Neuronal stem cell (in vitro differentiated cells): ENCODE results near the gene MRGPRF.
"Not testable (repeated sequence)": the region's sequence is repeated elsewhere in the genome, so short reads cannot be mapped to it uniquely, and the experiment has no call there.

Experiments used
- DNase-seq: peaks from one replicate; pipeline ENCODE4 v3.0.0-alpha.2; 2013; ENCODE audit warnings: low spot score
- H2AFZ ChIP-seq: one replicate; pipeline ENCODE4 v1.6.1; 2013; ENCODE audit warnings: mild to moderate bottlenecking, low read length, inconsistent platforms
- H2AK5ac ChIP-seq: 2 replicates; pipeline ENCODE4 v1.6.1; 2013; ENCODE audit warnings: low read depth, mild to moderate bottlenecking, inconsistent platforms, low read length, moderate library complexity, mixed read lengths
- H2BK120ac ChIP-seq: 2 replicates; pipeline ENCODE4 v1.6.1; 2013; ENCODE audit warnings: low read depth, mild to moderate bottlenecking, inconsistent platforms, low read length, moderate library complexity, mixed read lengths
- H2BK12ac ChIP-seq: one replicate; pipeline ENCODE4 v1.6.1; 2013; ENCODE audit warnings: low read length, inconsistent platforms
- H2BK15ac ChIP-seq: 2 replicates; pipeline ENCODE4 v1.6.1; 2013; ENCODE audit warnings: mild to moderate bottlenecking, low read length, inconsistent platforms, mixed read lengths
- H2BK5ac ChIP-seq: one replicate; pipeline ENCODE4 v1.6.1; 2013; ENCODE audit warnings: inconsistent platforms, mild to moderate bottlenecking, low read length, moderate library complexity
- H3K14ac ChIP-seq: one replicate; pipeline ENCODE4 v1.6.1; 2013; ENCODE audit warnings: low read length, inconsistent platforms
- H3K18ac ChIP-seq: 2 replicates; pipeline ENCODE4 v1.6.1; 2013; ENCODE audit warnings: low read length, inconsistent platforms
- H3K23ac ChIP-seq: 2 replicates; pipeline ENCODE4 v1.6.1; 2013; ENCODE audit warnings: low read depth, mild to moderate bottlenecking, mixed read lengths, low read length, inconsistent platforms; ENCODE audit not compliant: poor library complexity
- H3K27ac ChIP-seq: replicated peaks from 3 replicates; pipeline ENCODE4 v1.5.1; 2013; ENCODE audit warnings: low read length, inconsistent platforms
- H3K27me3 ChIP-seq, 3 experiments: 2 replicates each; pipeline ENCODE4 v1.6.1; 2013; ENCODE audit warnings: low read length in 3 of 3, mild to moderate bottlenecking in 2 of 3, inconsistent platforms in 1 of 3, low read depth in 1 of 3, mixed read lengths in 1 of 3, moderate library complexity in 1 of 3; ENCODE audit not compliant: control insufficient read depth in 3 of 3, insufficient read depth in 3 of 3
- H3K36me3 ChIP-seq, 2 donors: replicated peaks in 1 of 2; 2 replicates each; pipeline ENCODE4 v1.6.1; 2013; ENCODE audit warnings: low read length in 2 of 2; ENCODE audit not compliant: control insufficient read depth in 2 of 2, insufficient read depth in 2 of 2
- H3K4ac ChIP-seq: 2 replicates; pipeline ENCODE4 v1.6.1; 2013; ENCODE audit warnings: inconsistent platforms, mild to moderate bottlenecking, low read length, moderate library complexity
- H3K4me1 ChIP-seq, 2 donors: 1 replicate in 1 of 2; 2 replicates in 1 of 2; pipeline ENCODE4 v1.6.1; 2013; ENCODE audit warnings: low read length in 2 of 2, low read depth in 1 of 2; ENCODE audit not compliant: control insufficient read depth in 2 of 2, insufficient read depth in 1 of 2
- H3K4me2 ChIP-seq: one replicate; pipeline ENCODE4 v1.6.1; 2013; ENCODE audit warnings: mild to moderate bottlenecking, low read length, inconsistent platforms; ENCODE audit not compliant: insufficient read depth, poor library complexity, severe bottlenecking
- H3K4me3 ChIP-seq, 2 donors: 2 replicates each; pipeline ENCODE4 v1.5.1; 2013; ENCODE audit warnings: low read length in 2 of 2, mild to moderate bottlenecking in 2 of 2, inconsistent platforms in 1 of 2, moderate library complexity in 1 of 2
- H3K79me1 ChIP-seq: one replicate; pipeline ENCODE4 v1.6.1; 2013; ENCODE audit warnings: low read depth, mild to moderate bottlenecking, inconsistent platforms, low read length, moderate library complexity
- H3K9ac ChIP-seq: one replicate; pipeline ENCODE4 v1.6.1; 2013; ENCODE audit warnings: mild to moderate bottlenecking, low read depth, low read length, inconsistent platforms; ENCODE audit not compliant: poor library complexity
- H3K9me3 ChIP-seq, 2 donors: replicated peaks in 1 of 2; 2 replicates each; pipeline versions ENCODE3 to v1.6.1; 2013; ENCODE audit warnings: low read length in 2 of 2, mild to moderate bottlenecking in 2 of 2, inconsistent platforms in 1 of 2, low read depth in 1 of 2, mixed read lengths in 1 of 2, moderate library complexity in 1 of 2; ENCODE audit not compliant: control insufficient read depth in 2 of 2, insufficient read depth in 1 of 2
- H4K8ac ChIP-seq: one replicate; pipeline ENCODE4 v1.6.1; 2013; ENCODE audit warnings: low read depth, mild to moderate bottlenecking, inconsistent platforms, low read length, moderate library complexity
- H4K91ac ChIP-seq: one replicate; pipeline ENCODE4 v1.6.1; 2013; ENCODE audit warnings: low read length, low read depth, mild to moderate bottlenecking, inconsistent platforms; ENCODE audit not compliant: poor library complexity
- WGBS, 2 donors: extraction: QIAGEN DNeasy Blood & Tissue Kit; methylation state at CpG; one replicate each; pipeline ENCODE4 v1.1.7; 2013; ENCODE audit warnings: missing lambda C conversion rate in 2 of 2, mixed read lengths in 1 of 2; ENCODE audit not compliant: insufficient read length in 2 of 2, insufficient replicate concordance in 1 of 2; ENCODE audit errors: extremely low coverage in 2 of 2; 5-methylcytosine and 5-hydroxymethylcytosine counted together

The MRGPRF gene

GRCh38 chr11:69001243-69002081, 11.6 kb downstream of the MRGPRF start:
- no CpG with 5 or more reads among the region's 23 CpGs for WGBS, 2 donors
- H2BK12ac ChIP-seq: peak overlapping the region; percentile 33

GRCh38 chr11:69000831-69001242, 12.2 kb downstream of the MRGPRF start:
- H3K4me1 ChIP-seq: no peaks in the 10 kb centered on the region
- H2BK5ac ChIP-seq: no peak overlapping the region
- no peak overlapping the region for H2BK12ac ChIP-seq
- no peak overlapping the region for H2BK120ac ChIP-seq
- no CpG with 5 or more reads among the region's 8 CpGs for WGBS, 2 donors
- H2AK5ac ChIP-seq: no peak overlapping the region
- no peak overlapping the region for H2BK15ac ChIP-seq
- H3K14ac ChIP-seq: no peak overlapping the region
- DNase-seq: no peak
- H4K91ac ChIP-seq: no peak overlapping the region
- no peaks in the 10 kb centered on the region for H3K79me1 ChIP-seq
- no peaks in the 10 kb centered on the region for H3K9me3 ChIP-seq
- no peak overlapping the region for H3K18ac ChIP-seq
- H4K8ac ChIP-seq: no peak overlapping the region
- no peak overlapping the region for H3K4me3 ChIP-seq
- H3K4ac ChIP-seq: no peak overlapping the region
- H3K27ac ChIP-seq: no peak overlapping the region
- H3K36me3 ChIP-seq: no peaks in the 10 kb centered on the region
- no peak overlapping the region for H3K4me2 ChIP-seq
- H3K23ac ChIP-seq: no peak overlapping the region
- H2AFZ ChIP-seq: no peak overlapping the region
- no peak overlapping the region for H3K9ac ChIP-seq
- H3K27me3 ChIP-seq: peaks cover 0 to 36% (median 0%) of the 10 kb centered on the region in 3 experiments

More at GRCh38 chr11:69001243-69002081, 11.6 kb downstream of the MRGPRF start:
- no peak overlapping the region for H2BK15ac ChIP-seq
- H3K9me3 ChIP-seq: no peaks in the 10 kb centered on the region
- peaks cover 0 to 36% (median 0%) of the 10 kb centered on the region in 3 experiments for H3K27me3 ChIP-seq
- H3K4me2 ChIP-seq: no peak overlapping the region
- no peak overlapping the region for H3K4me3 ChIP-seq
- H3K36me3 ChIP-seq: no peaks in the 10 kb centered on the region
- H3K4ac ChIP-seq: no peak overlapping the region
- DNase-seq: no peak
- no peak overlapping the region for H2BK120ac ChIP-seq
- no peaks in the 10 kb centered on the region for H3K4me1 ChIP-seq
- H2AK5ac ChIP-seq: no peak overlapping the region
- no peak overlapping the region for H3K18ac ChIP-seq
- no peak overlapping the region for H2BK5ac ChIP-seq
- no peak overlapping the region for H4K8ac ChIP-seq
- H3K27ac ChIP-seq: no peak overlapping the region
- H4K91ac ChIP-seq: no peak overlapping the region
- no peaks in the 10 kb centered on the region for H3K79me1 ChIP-seq
- no peak overlapping the region for H2AFZ ChIP-seq
- no peak overlapping the region for H3K23ac ChIP-seq
- no peak overlapping the region for H3K14ac ChIP-seq
- H3K9ac ChIP-seq: peak overlapping the region; percentile 38

DNA sequence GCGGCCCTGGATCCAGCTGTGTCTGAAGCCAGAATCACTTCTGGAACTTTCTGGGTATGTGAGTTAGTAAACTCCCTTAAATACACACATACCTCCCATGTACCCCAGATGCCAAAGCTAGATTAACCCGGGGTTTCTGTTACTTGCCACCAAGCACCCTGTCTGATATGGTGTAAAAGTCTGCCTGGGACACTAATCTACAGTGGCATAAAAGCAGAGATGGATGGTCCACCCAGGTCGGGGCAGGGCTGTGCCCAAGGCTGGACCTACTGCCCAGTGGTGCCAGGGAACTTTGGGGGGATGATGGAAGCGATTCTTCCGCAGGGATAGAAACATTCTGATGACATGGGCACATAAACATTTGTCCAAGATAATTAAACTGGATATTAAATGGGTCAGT, 12.7 kb downstream of the MRGPRF start:
- no peak overlapping the region for H3K9ac ChIP-seq
- no peak overlapping the region for H3K4ac ChIP-seq
- H2BK15ac ChIP-seq: no peak overlapping the region
- no peak overlapping the region for H3K23ac ChIP-seq
- H4K91ac ChIP-seq: no peak overlapping the region
- H2BK12ac ChIP-seq: no peak overlapping the region
- no peak overlapping the region for H3K4me2 ChIP-seq
- DNase-seq: no peak
- H2AK5ac ChIP-seq: no peak overlapping the region
- H3K36me3 ChIP-seq: no peaks in the 10 kb centered on the region
- H4K8ac ChIP-seq: no peak overlapping the region
- no peak overlapping the region for H3K18ac ChIP-seq
- no peak overlapping the region for H2BK120ac ChIP-seq
- H2BK5ac ChIP-seq: no peak overlapping the region
- no peaks in the 10 kb centered on the region for H3K4me1 ChIP-seq
- H3K27ac ChIP-seq: no peak overlapping the region
- H3K27me3 ChIP-seq: peaks cover 0 to 36% (median 0%) of the 10 kb centered on the region in 3 experiments
- WGBS, 2 donors: no CpG with 5 or more reads among the region's 5 CpGs
- H3K4me3 ChIP-seq: no peak overlapping the region
- H3K9me3 ChIP-seq: no peaks in the 10 kb centered on the region
- no peak overlapping the region for H2AFZ ChIP-seq
- no peaks in the 10 kb centered on the region for H3K79me1 ChIP-seq
- no peak overlapping the region for H3K14ac ChIP-seq

DNA sequence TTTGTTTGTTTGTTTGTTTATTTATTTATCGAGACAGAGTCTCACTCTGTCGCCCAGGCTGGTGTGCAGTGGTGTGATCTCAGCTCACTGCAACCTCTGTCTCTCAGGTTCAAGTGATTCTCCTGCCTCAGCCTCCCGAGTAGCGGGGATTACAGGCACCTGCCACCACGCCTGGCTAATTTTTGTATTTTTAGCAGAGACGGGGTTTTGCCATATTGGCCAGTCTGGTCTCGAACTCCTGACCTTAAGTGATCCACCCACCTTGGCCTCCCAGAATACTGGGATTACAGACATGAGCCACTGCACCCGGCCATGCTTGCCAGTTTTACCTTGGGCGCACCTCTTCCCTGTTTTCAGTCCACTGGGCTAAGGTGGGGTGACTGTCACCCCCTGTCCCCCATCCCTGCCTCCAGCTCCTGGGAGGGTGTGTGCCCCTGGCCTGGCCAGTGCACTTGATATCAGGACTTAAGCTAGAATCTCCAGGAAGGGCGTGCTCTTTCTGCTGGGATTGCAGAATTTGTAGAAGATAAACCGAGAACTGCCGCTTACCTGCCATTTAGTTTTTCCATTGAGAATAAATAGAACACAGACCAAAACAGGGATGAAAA, 13.2 kb downstream of the MRGPRF start:
- H3K18ac ChIP-seq, H3K4me2 ChIP-seq, H2BK120ac ChIP-seq, H3K36me3 ChIP-seq, DNase-seq, H4K8ac ChIP-seq, H3K9me3 ChIP-seq, H3K4me1 ChIP-seq, H3K4ac ChIP-seq, H2BK15ac ChIP-seq, H2AK5ac ChIP-seq, H3K23ac ChIP-seq, H3K27ac ChIP-seq, H3K14ac ChIP-seq, H3K9ac ChIP-seq, H3K4me3 ChIP-seq, H2AFZ ChIP-seq, H2BK5ac ChIP-seq, H4K91ac ChIP-seq, H3K79me1 ChIP-seq, H2BK12ac ChIP-seq: not testable (repeated sequence)
- no CpG with 5 or more reads among the region's 12 CpGs for WGBS, 2 donors
- H3K27me3 ChIP-seq: peaks cover 0 to 36% (median 0%) of the 10 kb centered on the region in 3 experiments
